NCI-H2227 (cell line): ENCODE results near the gene THAP5.
A peak's percentile ranks its signal among the peaks of the same experiment; 100 is the strongest.

Source experiments
- DNase-seq: peaks from one replicate; lab custom pipeline; 2025; ENCODE audit not compliant: unreplicated experiment; lab: John Stamatoyannopoulos, UW

THAP5 gene

GRCh38 chr7:108569381-108570145, at the start of gene THAP5, which contains the start of gene DNAJB9:
TSS of gene THAP5 (minus strand) at chr7:108569706. CDS start at chr7:108569569, 137 bp downstream.
TSS of gene DNAJB9 (plus strand) at chr7:108569874. CDS start at chr7:108571727, 1,853 bp downstream.
- peak; percentile 100 for DNase-seq

- no peak for DNase-seq
Observed at GRCh38 chr7:108618056-108618455, 48.5 kb upstream of the THAP5 start.

- no peak for DNase-seq
Observed at GRCh38 chr7:108614896-108615295, 45.4 kb upstream of the THAP5 start.

GRCh38 chr7:108613949-108614381, 44.5 kb upstream of the THAP5 start:
- no peak for DNase-seq

GRCh38 chr7:108613147-108613948, 43.8 kb upstream of the THAP5 start:
- DNase-seq = peak; percentile 80

GRCh38 chr7:108611268-108611667, 41.8 kb upstream of the THAP5 start:
- DNase-seq = no peak

- no peak for DNase-seq
Observed at GRCh38 chr7:108609643-108610042, 40.1 kb upstream of the THAP5 start.

- DNase-seq = no peak
Observed at GRCh38 chr7:108605559-108606201, 36.2 kb upstream of the THAP5 start.

- DNase-seq = no peak
Observed at GRCh38 chr7:108604307-108605077, 35.0 kb upstream of the THAP5 start.

- DNase-seq = peak; percentile 73
Observed at GRCh38 chr7:108603656-108604306, 34.3 kb upstream of the THAP5 start.

- no peak for DNase-seq
Observed at GRCh38 chr7:108600399-108600798, 30.9 kb upstream of the THAP5 start.

- no peak for DNase-seq
Observed at GRCh38 chr7:108598914-108599580, 29.5 kb upstream of the THAP5 start.

GRCh38 chr7:108598153-108598552, 28.6 kb upstream of the THAP5 start:
- DNase-seq = peak; percentile 49

- DNase-seq = no peak
Observed at GRCh38 chr7:108596560-108596959, 27.1 kb upstream of the THAP5 start.

- DNase-seq = peak; percentile 58
Observed at GRCh38 chr7:108592646-108593201, 23.2 kb upstream of the THAP5 start.

- no peak for DNase-seq
Observed at GRCh38 chr7:108590606-108591005, 21.1 kb upstream of the THAP5 start.

- DNase-seq = no peak
Observed at GRCh38 chr7:108589874-108590273, 20.4 kb upstream of the THAP5 start.

GRCh38 chr7:108589199-108589598, 19.7 kb upstream of the THAP5 start:
- DNase-seq = no peak

GRCh38 chr7:108586274-108586710, 16.8 kb upstream of the THAP5 start:
- DNase-seq = no peak
